Left lobe of liver (tissue), 1 donor: ENCODE results near the gene CARD18. TPM values are rescaled to one million over a fixed set of nuclear protein-coding genes. Genes with fewer than 3 reads are reported as not detected.

Experiments used
- total RNA-seq: library from RNA; stranded (reverse); gene quantifications from one replicate; pipeline ENCODE4 v1.2.1, GENCODE V29; 2021
- donor health status: DM: no; HTN: yes; CAD: no.

Gene CARD18
- total RNA-seq, 1 donor from 2014 or later: not detected

Other genes with a start within 250 kb of the CARD18 start
- gene CASP12, start 241.3 kb downstream of the CARD18 start, total RNA-seq: not detected
- gene CASP4, start 171.2 kb downstream of the CARD18 start, total RNA-seq: 16.4 TPM
- not detected for gene CASP5, start 116.6 kb downstream of the CARD18 start, total RNA-seq
- 5.4 TPM for gene CASP1, start 104.6 kb downstream of the CARD18 start, total RNA-seq
- 3.9 TPM for gene CARD16, start 94.4 kb downstream of the CARD18 start, total RNA-seq